ENCODE results near the gene ECE1. TPM values are rescaled to one million over a fixed set of nuclear protein-coding genes. Genes with fewer than 3 reads are reported as not detected.

The ECE1 gene
- total and polyA plus RNA-seq, 2 donors (not counting 3 experiments of a cell fraction or from before 2014, with no cell fraction given): 437 to 562 TPM

DNA sequence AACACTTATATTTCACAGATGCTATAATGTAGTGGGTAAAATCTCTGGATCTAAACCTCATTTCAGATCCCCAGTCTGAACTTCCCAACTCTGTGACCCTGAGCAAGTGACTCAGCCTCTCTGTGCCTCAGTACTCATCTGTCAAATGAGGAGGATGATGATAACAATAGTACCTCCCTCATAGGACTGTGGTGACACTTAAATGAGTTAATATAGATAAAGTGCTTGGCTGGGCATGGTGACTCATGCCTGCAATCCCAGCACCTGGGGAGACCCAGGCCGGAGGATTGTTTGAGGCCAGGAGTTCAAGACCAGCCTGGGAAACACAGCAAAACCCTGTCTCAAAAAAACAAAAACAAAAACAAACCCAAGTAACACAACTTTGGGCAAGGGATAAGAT, 4.7 kb upstream of the ECE1 start:
- H2AFZ ChIP-seq (ENCODE audit: low read depth, low read length): no peak overlapping the region
- H3K9ac ChIP-seq (replicated peaks; ENCODE audit: extremely low read depth, insufficient read depth, low read length): no peak overlapping the region
- intact Hi-C loops (cut with micrococcal nuclease): loop anchor here (2.0 kb wide), 1 partner anchor 14 kb away; no protein-coding TSS in a partner anchor
- TF ChIP-seq MYC (IDR thresholded peaks at IDR 0.05; ENCODE audit: low read depth, low read length) (no peak), GATA2 (IDR thresholded peaks at IDR 0.05; ENCODE audit: insufficient read depth, insufficient read length, low read depth, low read length) (peak; percentile 52), POLR2AphosphoS5 (IDR thresholded peaks at IDR 0.05; ENCODE audit: insufficient read depth, low read depth, low read length) (no peak), JUN (IDR thresholded peaks at IDR 0.05; ENCODE audit: borderline replicate concordance, insufficient read depth, insufficient read length, low read depth) (peak; percentile 51), FOS (IDR thresholded peaks at IDR 0.05; ENCODE audit: borderline replicate concordance, insufficient read depth, low read length) (peak; percentile 85)
- H3K79me2 ChIP-seq (ENCODE audit: control insufficient read depth, insufficient read depth, low read length): peaks cover 57% of the 10 kb centered on the region
- peak; percentile 87 for FAIRE-seq
- H3K9me1 ChIP-seq (replicated peaks; ENCODE audit: control insufficient read depth, extremely low read depth, insufficient read depth, low read length): no peaks in the 10 kb centered on the region
- peaks cover 35% of the 10 kb centered on the region for H3K4me1 ChIP-seq (ENCODE audit: control insufficient read depth, extremely low read depth, insufficient read depth, low read length)
- ChIA-PET POLR2A (no interaction called here), CTCF (interaction anchor here (0.9 to 4.8 kb wide), 8 partner anchors 9 to 75 kb away, joined by 3 to 24 read pairs (median 4); no protein-coding TSS in a partner anchor)
- H4K20me1 ChIP-seq (replicated peaks; ENCODE audit: control insufficient read depth, extremely low read depth, insufficient read depth, low read length): no peaks in the 10 kb centered on the region
- no peak overlapping the region for H3K4me3 ChIP-seq (replicated peaks in 1 of 3; ENCODE audit: insufficient read depth in 1 of 3, low read depth in 1 of 3, low read length in 3 of 3)
- H3K4me2 ChIP-seq (ENCODE audit: insufficient read depth, low read length): no peak overlapping the region
- H3K9me3 ChIP-seq (replicated peaks; ENCODE audit: control insufficient read depth, insufficient read depth, low read length): no peaks in the 10 kb centered on the region
- no TSS peak for BruUV-seq (replicated peaks)
- DNase-seq (ENCODE audit: low read depth, low spot score): peak; percentile 59
- H3K36me3 ChIP-seq (ENCODE audit: control insufficient read depth in 2 of 2, extremely low read depth in 1 of 2, insufficient read depth in 2 of 2, low read length in 2 of 2): peaks cover 0 to 3% of the 10 kb centered on the region in 2 experiments
- peak overlapping the region; percentile 36 for H3K27ac ChIP-seq (ENCODE audit: insufficient read depth, low read depth, low read length)
- no peaks in the 10 kb centered on the region for H3K27me3 ChIP-seq (ENCODE audit: control insufficient read depth in 2 of 2, insufficient read depth in 2 of 2, low read length in 2 of 2)
- dilution Hi-C loops (cut with MboI; ENCODE audit: extremely low pct_ligation_motif_present, low sequenced_read_pairs): no loop called here

DNA sequence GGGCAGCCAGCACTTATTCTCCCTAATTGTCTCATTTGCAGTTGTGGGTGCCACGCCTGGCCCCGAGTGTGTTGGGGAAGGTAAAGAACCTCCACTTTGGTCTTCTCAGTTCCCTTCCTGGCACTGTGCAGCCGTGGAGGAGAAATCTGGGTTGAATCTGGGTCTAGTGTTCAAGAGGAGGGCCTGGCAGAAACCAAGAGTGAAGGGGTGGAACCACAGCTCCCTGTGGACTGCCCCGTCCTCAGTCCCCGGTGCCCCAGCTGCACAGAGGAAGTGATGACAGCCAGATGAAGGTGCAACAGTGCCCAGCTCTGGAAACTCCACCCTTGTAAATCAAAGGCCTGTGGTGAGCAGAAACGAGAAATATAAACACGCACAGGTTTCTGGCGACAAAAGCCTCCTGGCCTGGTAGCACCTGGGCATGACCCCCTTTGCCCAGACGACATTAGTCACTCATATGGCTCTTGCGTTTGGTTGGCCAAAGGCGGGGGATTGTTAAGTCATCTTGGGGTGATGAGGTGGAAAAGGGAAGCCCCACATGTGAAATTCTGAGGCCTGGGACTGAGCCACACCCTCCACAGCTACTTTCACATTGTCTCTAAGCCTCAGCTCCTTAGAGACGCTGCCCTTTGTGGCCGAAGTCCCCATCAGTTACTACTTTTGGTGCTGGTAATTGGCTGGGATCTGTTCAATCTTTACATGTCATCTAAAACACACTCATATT, 4.2 kb upstream of the ECE1 start:
- BruUV-seq (replicated peaks): no TSS peak
- dilution Hi-C loops (cut with MboI; ENCODE audit: extremely low pct_ligation_motif_present, low sequenced_read_pairs): no loop called here

More for the DNA sequence above, 4.2 kb upstream of the ECE1 start:
- H3K4me3 ChIP-seq (replicated peaks in 1 of 3; ENCODE audit: insufficient read depth in 1 of 3, low read depth in 1 of 3, low read length in 3 of 3): no peak overlapping the region
- H3K27me3 ChIP-seq (ENCODE audit: control insufficient read depth in 2 of 2, insufficient read depth in 2 of 2, low read length in 2 of 2): no peaks in the 10 kb centered on the region
- H3K36me3 ChIP-seq (ENCODE audit: control insufficient read depth in 2 of 2, extremely low read depth in 1 of 2, insufficient read depth in 2 of 2, low read length in 2 of 2): peaks cover 0 to 3% of the 10 kb centered on the region in 2 experiments
- H3K79me2 ChIP-seq (ENCODE audit: control insufficient read depth, insufficient read depth, low read length): peaks cover 57% of the 10 kb centered on the region
- H3K27ac ChIP-seq (ENCODE audit: insufficient read depth, low read depth, low read length): peak overlapping the region; percentile 36
- intact Hi-C loops (cut with micrococcal nuclease): loop anchor here (2.0 kb wide), 1 partner anchor 14 kb away; no protein-coding TSS in a partner anchor
- CTCF ChIA-PET: interaction anchor here (1.0 to 4.8 kb wide), 6 partner anchors 24 to 76 kb away, joined by 3 to 24 read pairs (median 6); no protein-coding TSS in a partner anchor
- H3K4me1 ChIP-seq (ENCODE audit: control insufficient read depth, extremely low read depth, insufficient read depth, low read length): peaks cover 33% of the 10 kb centered on the region
- POLR2A ChIA-PET: no interaction called here
- DNase-seq (ENCODE audit: low read depth, low spot score) (no peak), FAIRE-seq (peak; percentile 38)
- TF ChIP-seq EZH2 (IDR thresholded peaks at IDR 0.05; ENCODE audit: borderline replicate concordance, low read depth, low read length, severe bottlenecking) (no peak), MYC (IDR thresholded peaks at IDR 0.05; ENCODE audit: low read depth, low read length) (no peak), CTCF (IDR thresholded peaks at IDR 0.05; ENCODE audit: extremely low read depth in 1 of 2, insufficient read depth in 1 of 2, low read depth in 1 of 2, low read length in 2 of 2) (no peak), JUN (IDR thresholded peaks at IDR 0.05; ENCODE audit: borderline replicate concordance, insufficient read depth, insufficient read length, low read depth) (no peak), FOS (IDR thresholded peaks at IDR 0.05; ENCODE audit: borderline replicate concordance, insufficient read depth, low read length) (no peak), POLR2AphosphoS5 (IDR thresholded peaks at IDR 0.05; ENCODE audit: insufficient read depth, low read depth, low read length) (no peak), GATA2 (IDR thresholded peaks at IDR 0.05; ENCODE audit: insufficient read depth, insufficient read length, low read depth, low read length) (no peak), POLR2A (IDR thresholded peaks at IDR 0.05; ENCODE audit: low read depth, low read length) (no peak)
- TF ChIP-seq, protein P1, sequence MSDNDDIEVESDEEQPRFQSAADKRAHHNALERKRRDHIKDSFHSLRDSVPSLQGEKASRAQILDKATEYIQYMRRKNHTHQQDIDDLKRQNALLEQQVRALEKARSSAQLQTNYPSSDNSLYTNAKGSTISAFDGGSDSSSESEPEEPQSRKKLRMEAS (IDR thresholded peaks at IDR 0.05; ENCODE audit: insufficient read depth, insufficient read length): no peak
- H3K4me2 ChIP-seq (ENCODE audit: insufficient read depth, low read length): no peak overlapping the region
- no peak overlapping the region for H2AFZ ChIP-seq (ENCODE audit: low read depth, low read length)
- no peaks in the 10 kb centered on the region for H3K9me3 ChIP-seq (replicated peaks; ENCODE audit: control insufficient read depth, insufficient read depth, low read length)
- no peak overlapping the region for H3K9ac ChIP-seq (replicated peaks; ENCODE audit: extremely low read depth, insufficient read depth, low read length)
- no peaks in the 10 kb centered on the region for H3K9me1 ChIP-seq (replicated peaks; ENCODE audit: control insufficient read depth, extremely low read depth, insufficient read depth, low read length)
- H4K20me1 ChIP-seq (replicated peaks; ENCODE audit: control insufficient read depth, extremely low read depth, insufficient read depth, low read length): no peaks in the 10 kb centered on the region
